ENCODE measurements around the gene TMPRSS6. TPM values are rescaled to one million over a fixed set of nuclear protein-coding genes. Genes with fewer than 3 reads are reported as not detected.

The TMPRSS6 gene
- total RNA-seq, 1 donor from 2014 or later = not detected

DNA sequence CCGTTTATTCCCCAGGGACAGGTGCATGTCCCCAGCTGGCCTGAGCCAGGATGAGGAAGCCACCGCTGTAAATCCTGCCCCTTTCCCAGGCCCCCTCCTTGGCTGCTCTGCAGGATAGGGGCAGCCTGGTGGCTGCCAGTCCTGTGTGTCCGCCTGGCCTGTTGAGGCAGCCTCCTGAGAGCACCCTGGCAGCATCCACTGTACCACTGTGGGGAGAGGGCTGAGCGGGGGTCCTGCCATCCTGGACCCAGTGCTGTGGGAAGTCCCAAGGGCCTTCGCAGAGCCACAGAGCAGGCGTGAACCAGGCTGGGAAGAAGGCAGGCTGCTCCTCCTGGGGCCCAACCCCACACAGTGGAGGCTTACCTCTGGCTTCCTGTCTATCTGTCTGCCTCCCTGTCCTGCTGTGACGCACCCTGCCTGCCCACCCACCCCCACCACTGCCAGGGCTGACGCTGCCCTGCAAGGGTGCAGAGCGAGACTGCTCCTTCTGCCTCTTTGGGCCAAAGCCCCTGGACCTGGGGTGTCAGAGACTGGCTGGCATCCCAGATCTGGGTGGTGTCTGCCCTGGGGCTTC is 49.5 kb downstream of the TMPRSS6 start:
- ATAC-seq (no peak), DNase-seq (ENCODE audit: low spot score) (no peak)
- intact Hi-C loops (cut with DNase I) = no loop called here

GRCh38 chr22:37058917-37059701 is 50.4 kb downstream of the TMPRSS6 start:
- DNase-seq (ENCODE audit: low spot score) (no peak), ATAC-seq (no peak)
- intact Hi-C loops (cut with DNase I) = no loop called here

DNA sequence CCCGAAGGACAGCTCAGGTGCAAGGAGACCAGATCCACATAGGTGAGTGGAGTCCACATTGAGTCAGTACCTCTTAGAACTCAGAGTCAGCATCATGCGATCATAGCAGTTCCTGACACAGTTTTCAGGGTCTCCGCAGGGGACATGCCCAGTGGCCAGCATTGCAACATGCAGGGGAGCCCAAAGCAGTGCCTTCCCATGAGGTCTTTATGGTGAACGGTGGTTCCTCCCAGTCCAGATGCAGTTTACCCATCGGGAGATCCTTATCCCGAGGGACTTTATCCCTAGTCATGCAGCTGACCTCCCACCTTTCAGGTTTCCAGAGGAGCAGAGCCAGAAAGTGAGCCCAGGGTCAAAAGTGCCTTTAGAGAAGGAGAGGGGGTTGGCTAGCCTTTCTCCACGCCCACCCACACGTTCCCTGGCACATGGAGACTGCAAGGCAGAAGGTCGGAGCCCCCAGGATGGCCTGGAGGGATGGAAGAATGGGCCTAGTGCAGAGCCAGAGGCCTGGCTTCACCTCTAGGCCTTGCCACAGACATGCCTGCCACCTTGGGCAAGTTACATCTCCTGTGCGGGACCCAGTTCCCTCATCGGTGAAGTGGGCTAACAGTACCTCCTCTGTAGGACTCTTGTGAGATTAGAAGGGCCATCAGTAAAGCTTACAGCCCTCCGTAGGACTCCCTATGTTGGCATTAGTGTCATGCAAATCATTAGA is 51.6 kb downstream of the TMPRSS6 start:
- intact Hi-C loops (cut with DNase I) = no loop called here
- ATAC-seq = no peak
- no peak for DNase-seq (ENCODE audit: low spot score)

- intact Hi-C loops (cut with DNase I) = no loop called here
- no peak for DNase-seq (ENCODE audit: low spot score)
- no peak for ATAC-seq
Measured at GRCh38 chr22:37057226-37057625, 52.3 kb downstream of the TMPRSS6 start.

DNA sequence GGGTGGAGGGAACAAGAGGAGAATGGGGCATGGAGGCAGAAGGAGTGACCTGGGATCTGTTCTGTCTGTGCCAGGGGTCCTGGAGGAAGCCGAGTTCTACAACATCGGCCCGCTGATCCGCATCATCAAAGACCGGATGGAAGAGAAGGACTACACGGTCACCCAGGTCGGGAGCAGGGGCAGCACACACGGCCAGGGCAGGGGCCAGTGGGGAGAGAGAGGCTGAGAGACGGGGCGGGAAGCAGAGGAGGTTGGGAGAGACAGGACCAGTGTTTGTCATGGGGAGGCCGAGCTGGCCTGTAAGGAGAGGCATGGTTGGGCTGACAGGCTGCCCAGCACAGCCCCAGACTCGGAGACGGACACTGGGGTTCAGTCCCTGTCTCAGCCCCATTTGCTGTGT is 53.3 kb downstream of the TMPRSS6 start:
- ATAC-seq (no peak), DNase-seq (ENCODE audit: low spot score) (no peak)
- intact Hi-C loops (cut with DNase I) = no loop called here

DNA sequence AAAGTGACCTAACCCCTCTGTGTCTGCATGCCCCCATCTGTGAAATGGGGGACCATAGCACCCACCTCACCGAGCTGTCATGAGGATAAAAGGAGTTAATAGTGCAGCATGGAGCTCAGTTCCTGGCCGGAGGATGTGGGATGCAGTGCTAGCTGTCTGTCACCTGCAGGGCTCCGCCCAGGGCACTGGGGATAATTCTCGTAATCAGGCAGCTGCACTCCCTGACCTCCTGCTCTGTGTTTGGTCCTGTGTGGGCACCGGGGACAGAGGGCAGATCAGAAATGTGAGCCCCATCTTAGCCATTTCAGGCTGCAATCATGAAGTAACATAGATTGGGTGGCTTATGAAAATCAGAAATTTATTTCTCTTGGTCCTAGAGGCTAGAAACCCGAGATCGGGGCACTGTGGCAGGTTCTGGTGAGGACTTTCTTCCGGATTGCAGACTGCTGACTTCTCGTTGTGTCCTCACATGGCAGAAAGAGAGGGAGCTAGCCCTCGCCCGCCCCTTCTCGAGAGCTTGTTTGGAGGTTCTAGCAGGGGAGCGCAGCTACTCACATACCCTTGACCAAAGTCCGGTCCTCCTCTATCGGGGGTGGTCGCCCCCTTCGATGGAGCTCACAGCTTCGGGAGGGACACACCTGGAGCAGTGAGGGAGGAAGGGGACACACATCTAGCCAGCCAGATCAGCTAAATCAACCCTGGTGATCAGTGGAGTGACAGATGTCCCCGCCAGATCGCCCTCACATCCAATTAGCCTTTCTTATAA is 54.7 kb downstream of the TMPRSS6 start:
- no peak for DNase-seq (ENCODE audit: low spot score)
- no peak for ATAC-seq
- intact Hi-C loops (cut with DNase I) = no loop called here

- intact Hi-C loops (cut with DNase I) = no loop called here
- DNase-seq (ENCODE audit: low spot score) (no peak), ATAC-seq (no peak)
Measured at GRCh38 chr22:37054056-37054395, 55.5 kb downstream of the TMPRSS6 start.

DNA sequence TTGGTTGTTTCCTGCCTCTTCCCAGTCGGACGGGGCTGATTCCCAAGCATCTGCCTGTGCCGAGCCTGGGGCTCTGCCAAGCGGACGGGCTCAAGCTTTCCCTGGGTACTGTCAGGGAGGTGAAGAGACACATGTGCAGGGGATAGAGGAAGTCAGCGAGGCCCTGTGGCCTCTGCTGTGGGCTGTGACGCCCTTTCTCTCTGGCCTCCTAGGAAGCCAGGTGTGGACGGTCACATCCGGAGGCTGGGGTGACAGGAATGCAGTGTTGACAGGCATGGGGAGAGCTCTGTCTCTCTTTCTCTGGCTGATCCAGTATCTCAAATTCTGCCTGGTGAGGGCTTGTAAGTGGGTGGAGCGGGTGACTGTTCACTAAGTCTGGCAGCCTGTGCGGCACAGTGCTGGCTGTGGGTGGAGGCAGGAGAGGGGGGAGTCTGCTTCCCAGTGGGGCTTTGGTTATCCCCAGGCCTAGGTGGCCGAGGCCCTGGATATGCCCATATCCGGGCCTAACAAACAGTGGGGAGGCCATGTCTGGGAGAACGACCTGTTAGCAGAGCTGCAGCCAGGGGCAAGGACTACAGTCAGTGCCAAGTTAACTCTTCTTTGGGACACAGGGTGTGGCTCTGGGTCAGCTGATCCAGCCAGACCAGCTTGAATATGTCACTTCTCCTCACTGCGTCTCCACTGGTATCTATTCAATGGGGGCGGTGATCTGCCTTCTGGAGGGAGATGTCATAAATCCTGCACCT is 56.0 kb downstream of the TMPRSS6 start:
- ATAC-seq (no peak), DNase-seq (ENCODE audit: low spot score) (no peak)
- intact Hi-C loops (cut with DNase I) = no loop called here

GRCh38 chr22:37052386-37053309 is 56.9 kb downstream of the TMPRSS6 start:
- DNase-seq (ENCODE audit: low spot score) (no peak), ATAC-seq (no peak)
- intact Hi-C loops (cut with DNase I) = no loop called here

- ATAC-seq (peak; percentile 92), DNase-seq (ENCODE audit: low spot score) (peak; percentile 80)
- intact Hi-C loops (cut with DNase I) = no loop called here
Measured at GRCh38 chr22:37051391-37052385, 57.8 kb downstream of the TMPRSS6 start, which contains the start of gene KCTD17. Gene KCTD17, plus strand, starts transcription at chr22:37051742. Its CDS starts 19 bp downstream, at chr22:37051761.

GRCh38 chr22:37050913-37051312 is 58.6 kb downstream of the TMPRSS6 start:
- ATAC-seq (no peak), DNase-seq (ENCODE audit: low spot score) (no peak)
- intact Hi-C loops (cut with DNase I) = no loop called here

- intact Hi-C loops (cut with DNase I) = no loop called here
- DNase-seq (ENCODE audit: low spot score) (no peak), ATAC-seq (no peak)
Measured at GRCh38 chr22:37049224-37049623, 60.3 kb downstream of the TMPRSS6 start.

- ATAC-seq = no peak
- intact Hi-C loops (cut with DNase I) = no loop called here
- DNase-seq (ENCODE audit: low spot score) = no peak
Measured at GRCh38 chr22:37048133-37048532, 61.4 kb downstream of the TMPRSS6 start.

- DNase-seq (ENCODE audit: low spot score) = no peak
- intact Hi-C loops (cut with DNase I) = no loop called here
- no peak for ATAC-seq
Measured at GRCh38 chr22:37047006-37047405, 62.5 kb downstream of the TMPRSS6 start.

GRCh38 chr22:37046589-37046988 is 62.9 kb downstream of the TMPRSS6 start:
- intact Hi-C loops (cut with DNase I) = no loop called here
- ATAC-seq (no peak), DNase-seq (ENCODE audit: low spot score) (no peak)

DNA sequence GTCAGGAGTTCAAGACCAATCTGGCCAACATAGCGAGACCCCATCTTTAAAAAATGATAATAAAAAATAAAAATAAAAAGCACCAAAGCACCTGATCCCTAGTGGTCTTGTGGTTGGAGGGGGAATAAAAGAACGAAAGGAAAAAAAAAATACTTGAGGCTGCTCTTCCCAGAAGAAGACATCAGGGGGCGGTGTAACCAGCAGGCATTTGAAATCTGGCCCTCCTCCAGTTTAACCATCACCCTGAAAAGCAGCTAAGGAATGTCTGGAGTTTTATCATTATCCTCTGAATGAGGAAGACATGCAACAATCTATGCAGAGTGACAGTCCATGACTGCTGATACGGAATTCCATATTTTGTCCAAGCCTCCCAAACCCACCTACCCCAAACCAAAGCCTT is 63.6 kb downstream of the TMPRSS6 start:
- no peak for ATAC-seq
- DNase-seq (ENCODE audit: low spot score) = no peak
- intact Hi-C loops (cut with DNase I) = no loop called here

Data from sciatic nerve (tissue), 2 donors.